WTC11 (cell line): ENCODE data around the gene SPDEF. TPM values are rescaled to one million over a fixed set of nuclear protein-coding genes. Genes with fewer than 3 reads are reported as not detected.

Experiments
- ATAC-seq: fragments of 200-7000 bp; cut with Tn5 transposase; 2 replicates; pipeline ENCODE4 v1.10.0; 2021; ENCODE audit warnings: mild to moderate bottlenecking, moderate library complexity
- CTCF ChIA-PET: fragments of 300-600 bp; sonication (Branson Sonifier 250); formaldehyde crosslinking; loops from one replicate; lab custom pipeline; 2021; ENCODE audit warnings: antibody characterized with exemption; lab: Charles Lee
- POLR2A ChIA-PET: fragments of 350-600 bp; sonication (Branson Sonifier 250); formaldehyde crosslinking; loops from one replicate; lab custom pipeline; 2021; ENCODE audit warnings: antibody characterized with exemption; lab: Charles Lee
- DNase-seq: peaks from one replicate; pipeline ENCODE4 v3.0.0; 2021; ENCODE audit warnings: low spot score
- H3K27ac Mint-ChIP-seq: 2 replicates; pipeline ENCODE4 v1.8.0; 2021; ENCODE audit warnings: mixed read lengths
- H3K27me3 Mint-ChIP-seq: 2 replicates; pipeline ENCODE4 v1.8.0; 2021; ENCODE audit warnings: low read depth, mild to moderate bottlenecking, moderate library complexity, mixed read lengths
- H3K36me3 Mint-ChIP-seq: 2 replicates; pipeline ENCODE4 v1.8.0; 2021; ENCODE audit warnings: mixed read lengths
- H3K4me1 Mint-ChIP-seq: 2 replicates; pipeline ENCODE4 v1.8.0; 2022; ENCODE audit warnings: mixed read lengths
- H3K4me3 Mint-ChIP-seq: 2 replicates; pipeline ENCODE4 v1.8.0; 2021; ENCODE audit warnings: mild to moderate bottlenecking, moderate library complexity, mixed read lengths
- H3K9me3 Mint-ChIP-seq: 2 replicates; pipeline ENCODE4 v1.8.0; 2021; ENCODE audit warnings: mixed read lengths
- ARID4B ChIP-seq: sonication (generic); formaldehyde crosslinking; IDR thresholded peaks from 2 replicates; pipeline ENCODE4 v1.8.0; 2023; ENCODE audit warnings: missing genetic modification reagents, mild to moderate bottlenecking, borderline replicate concordance
- ATF2 ChIP-seq: sonication (generic); formaldehyde crosslinking; IDR thresholded peaks from 2 replicates; pipeline ENCODE4 v1.8.1; 2022; ENCODE audit warnings: low read depth, missing genetic modification reagents, borderline replicate concordance
- ATF3 ChIP-seq: sonication (generic); formaldehyde crosslinking; conservative IDR thresholded peaks from 2 replicates; pipeline ENCODE4 v1.8.1; 2022; ENCODE audit warnings: mild to moderate bottlenecking, missing genetic modification reagents
- CREB1 ChIP-seq: sonication (generic); formaldehyde crosslinking; IDR thresholded peaks from 2 replicates; pipeline ENCODE4 v1.8.0; 2023; ENCODE audit warnings: mild to moderate bottlenecking, missing genetic modification reagents
- EMX1 ChIP-seq: fragments of 250-450 bp; sonication (Bioruptor Pico); IDR thresholded peaks from 2 replicates; pipeline ENCODE4 v1.8.0; 2021; ENCODE audit warnings: mild to moderate bottlenecking
- FOXJ3 ChIP-seq: sonication (generic); formaldehyde crosslinking; IDR thresholded peaks from 2 replicates; pipeline ENCODE4 v1.9.0; 2021; ENCODE audit warnings: missing genetic modification reagents, mild to moderate bottlenecking, borderline replicate concordance
- FOXP4 ChIP-seq: sonication (generic); formaldehyde crosslinking; IDR thresholded peaks from 2 replicates; pipeline ENCODE4 v1.8.0; 2022; ENCODE audit warnings: mild to moderate bottlenecking, missing genetic modification reagents
- GRHL2 ChIP-seq: fragments of 250-450 bp; sonication (Bioruptor Pico); IDR thresholded peaks from 2 replicates; pipeline ENCODE4 v1.8.0; 2022; ENCODE audit warnings: mild to moderate bottlenecking, moderate library complexity; ENCODE audit not compliant: insufficient replicate concordance, severe bottlenecking
- HMGA2 ChIP-seq: fragments of 250-450 bp; sonication (Bioruptor Pico); IDR thresholded peaks from 2 replicates; pipeline ENCODE4 v1.4.0; 2021; ENCODE audit warnings: mild to moderate bottlenecking, moderate library complexity
- IRF2 ChIP-seq: sonication (generic); formaldehyde crosslinking; IDR thresholded peaks from 2 replicates; pipeline ENCODE4 v1.8.0; 2022; ENCODE audit warnings: low read depth, missing genetic modification reagents, borderline replicate concordance
- PRRX2 ChIP-seq: fragments of 250-450 bp; sonication (Bioruptor Pico); IDR thresholded peaks from 2 replicates; pipeline ENCODE4 v1.8.0; 2021; ENCODE audit warnings: mild to moderate bottlenecking
- RORB ChIP-seq: fragments of 250-450 bp; sonication (Bioruptor Pico); IDR thresholded peaks from 2 replicates; pipeline ENCODE4 v1.9.0; 2021; ENCODE audit warnings: mild to moderate bottlenecking
- SMAD3 ChIP-seq: sonication (generic); formaldehyde crosslinking; IDR thresholded peaks from 2 replicates; pipeline ENCODE4 v1.8.0; 2022; ENCODE audit warnings: missing genetic modification reagents, mild to moderate bottlenecking, borderline replicate concordance
- SOX15 ChIP-seq: fragments of 250-450 bp; sonication (Bioruptor Pico); IDR thresholded peaks from 2 replicates; pipeline ENCODE4 v1.9.0; 2021; ENCODE audit warnings: mild to moderate bottlenecking
- TCF7 ChIP-seq: sonication (generic); formaldehyde crosslinking; IDR thresholded peaks from 2 replicates; pipeline ENCODE4 v1.8.0; 2022; ENCODE audit warnings: mild to moderate bottlenecking, low read depth, missing genetic modification reagents, moderate library complexity
- TP53 ChIP-seq: sonication (generic); formaldehyde crosslinking; IDR thresholded peaks from 2 replicates; pipeline ENCODE4 v1.8.1; 2023; ENCODE audit warnings: mild to moderate bottlenecking, missing genetic modification reagents
- ZBTB43 ChIP-seq: sonication (generic); formaldehyde crosslinking; IDR thresholded peaks from 2 replicates; pipeline ENCODE4 v1.8.1; 2023; ENCODE audit warnings: mild to moderate bottlenecking, missing genetic modification reagents
- ZNF121 ChIP-seq: sonication (generic); formaldehyde crosslinking; IDR thresholded peaks from 2 replicates; pipeline ENCODE4 v1.8.0; 2023; ENCODE audit warnings: missing genetic modification reagents
- ZNF396 ChIP-seq: fragments of 250-450 bp; sonication (Bioruptor Pico); IDR thresholded peaks from 2 replicates; pipeline ENCODE4 v1.8.0; 2021; ENCODE audit warnings: mild to moderate bottlenecking, moderate library complexity, borderline replicate concordance
- ZNF423 ChIP-seq: fragments of 250-450 bp; sonication (Bioruptor Pico); IDR thresholded peaks from 2 replicates; pipeline ENCODE4 v2.1.2; 2022; ENCODE audit warnings: mild to moderate bottlenecking, moderate library complexity
- ZNF425 ChIP-seq: fragments of 250-450 bp; sonication (Bioruptor Pico); conservative IDR thresholded peaks from 2 replicates; pipeline ENCODE4 v1.9.0; 2021; ENCODE audit warnings: mild to moderate bottlenecking
- ZNF512 ChIP-seq: sonication (generic); formaldehyde crosslinking; IDR thresholded peaks from 2 replicates; pipeline ENCODE4 v1.8.1; 2022; ENCODE audit warnings: missing genetic modification reagents, borderline replicate concordance
- total RNA-seq: library from RNA; stranded (reverse); gene quantifications from 3 replicates; pipeline ENCODE4 v1.2.3, GENCODE V29; 2021

SPDEF gene
- total RNA-seq, 1 experiment from 2014 or later: 0.72 TPM

GRCh38 chr6:34525431-34526175, 30.5 kb downstream of the SPDEF start:
- CTCF ChIA-PET: interaction anchor here (0.8 to 3.4 kb wide), 8 partner anchors 10 to 84 kb away, joined by 3 to 34 read pairs (median 4); partner anchors contain the start of gene PACSIN1
- Mint-ChIP-seq H3K4me3 (no peak overlapping the region), H3K4me1 (peaks cover 17% of the 10 kb centered on the region), H3K9me3 (no peaks in the 10 kb centered on the region), H3K27me3 (no peaks in the 10 kb centered on the region), H3K27ac (no peak overlapping the region), H3K36me3 (no peaks in the 10 kb centered on the region)
- POLR2A ChIA-PET: no interaction called here
- no peak for DNase-seq
- ATAC-seq: no peak
- TF ChIP-seq ZNF512: no peak
- no peak for TF ChIP-seq ZBTB43 (CRISPR knock-in tag)
- TF ChIP-seq ZNF425: no peak
- TF ChIP-seq ATF3: no peak
- no peak for TF ChIP-seq ZNF121 (CRISPR knock-in tag)

GRCh38 chr6:34524971-34525370, 31.2 kb downstream of the SPDEF start:
- ChIA-PET CTCF (interaction anchor here (1.3 to 1.7 kb wide), 2 partner anchors 11 to 59 kb away, joined by 3 read pairs; partner anchors contain the start of gene PACSIN1), POLR2A (no interaction called here)
- H3K27me3 Mint-ChIP-seq: no peaks in the 10 kb centered on the region
- DNase-seq (no peak), ATAC-seq (no peak)
- peaks cover 17% of the 10 kb centered on the region for H3K4me1 Mint-ChIP-seq
- no peak overlapping the region for H3K27ac Mint-ChIP-seq
- H3K4me3 Mint-ChIP-seq: no peak overlapping the region
- no peaks in the 10 kb centered on the region for H3K36me3 Mint-ChIP-seq
- no peaks in the 10 kb centered on the region for H3K9me3 Mint-ChIP-seq
- TF ChIP-seq ZNF396 (CRISPR knock-in tag): no peak
- no peak for TF ChIP-seq HMGA2
- TF ChIP-seq FOXP4: no peak
- no peak for TF ChIP-seq CREB1 (CRISPR knock-in tag)
- no peak for TF ChIP-seq ATF2
- TF ChIP-seq ARID4B (CRISPR knock-in tag): no peak
- TF ChIP-seq GRHL2 (CRISPR knock-in tag): no peak
- no peak for TF ChIP-seq EMX1 (CRISPR knock-in tag)
- no peak for TF ChIP-seq RORB (CRISPR knock-in tag)
- no peak for TF ChIP-seq SMAD3 (CRISPR knock-in tag)
- no peak for TF ChIP-seq FOXJ3
- no peak for TF ChIP-seq TCF7 (CRISPR knock-in tag)
- TF ChIP-seq PRRX2 (CRISPR knock-in tag): no peak
- TF ChIP-seq ZNF423 (CRISPR knock-in tag): no peak
- TF ChIP-seq TP53: no peak
- no peak for TF ChIP-seq SOX15 (CRISPR knock-in tag)
- TF ChIP-seq IRF2 (CRISPR knock-in tag): no peak
